ENCODE results near the gene PIMREG. TPM values are rescaled to one million over a fixed set of nuclear protein-coding genes. Genes with fewer than 3 reads are reported as not detected.

Gene PIMREG
- total RNA-seq, 1 experiment from 2014 or later, result 52.2 TPM

DNA sequence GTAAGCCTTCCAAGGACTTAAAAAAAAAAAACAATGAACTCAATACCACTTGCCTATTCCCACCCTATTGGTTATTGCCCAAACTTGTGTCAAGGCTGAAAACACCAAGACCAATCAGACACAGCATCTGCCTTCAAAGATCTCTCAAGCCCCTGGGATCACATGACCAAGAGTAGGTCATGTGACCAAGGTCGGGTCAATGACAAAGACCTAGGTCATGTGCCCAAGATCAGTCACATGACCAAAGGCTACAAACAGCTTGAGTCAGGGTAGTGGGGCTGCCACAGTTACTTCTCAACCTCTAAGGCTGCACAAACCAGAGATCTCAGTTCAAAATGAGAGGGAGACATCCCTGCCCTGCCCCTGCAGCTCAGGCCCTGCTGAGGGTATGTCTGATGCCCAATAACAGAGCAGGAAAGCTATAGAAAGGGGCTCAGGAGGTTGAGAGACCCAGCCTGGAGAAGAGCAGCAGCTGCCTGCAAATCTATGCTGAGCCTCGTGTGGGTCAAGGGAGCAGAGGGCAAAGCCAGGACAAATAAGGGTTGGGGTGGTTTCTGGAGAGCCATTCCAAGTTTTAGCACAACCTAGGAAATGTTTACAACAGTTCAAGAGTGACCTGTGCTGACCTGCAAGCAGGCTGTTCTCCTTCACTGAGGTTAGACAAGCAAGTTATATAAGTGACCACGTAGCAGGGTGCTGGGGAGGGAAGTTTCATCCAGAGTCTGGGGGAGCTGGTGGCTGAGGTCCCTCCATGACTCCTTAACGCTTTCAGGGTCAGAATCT lies 48.8 kb downstream of the PIMREG start:
- no TSS peak for BruUV-seq (replicated peaks)
- Histone ChIP-seq H4K20me1 (ENCODE audit: insufficient read depth) (no peaks in the 10 kb centered on the region), H3K9me2 (ENCODE audit: insufficient read depth) (no peaks in the 10 kb centered on the region), H3F3A (ENCODE audit: insufficient read depth, low read depth) (peaks cover 4% of the 10 kb centered on the region; the same call in 1 of the 2 replicates), H3K4me2 (no peak overlapping the region), H3K4me3 (no peak overlapping the region), H3K27me3 (ENCODE audit: insufficient read depth, low read depth) (no peaks in the 10 kb centered on the region), H3K4me1 (replicated peaks; ENCODE audit: insufficient read depth) (peaks cover 11% of the 10 kb centered on the region), H3K36me3 (ENCODE audit: low read depth) (no peaks in the 10 kb centered on the region), H2AFZ (no peak overlapping the region), H3K27ac (no peak overlapping the region), H3K9me3 (ENCODE audit: insufficient read depth, low read depth) (no peaks in the 10 kb centered on the region), H3K79me2 (ENCODE audit: low read depth) (no peaks in the 10 kb centered on the region)
- no peak for DNase-seq
- CTCF ChIA-PET, result no interaction called here
- intact Hi-C loops (cut with micrococcal nuclease; ENCODE audit: unreplicated experiment), result no loop called here
- POLR2A ChIA-PET (ENCODE audit: unreplicated experiment), result interaction anchor here (0.6 kb wide), 1 partner anchor 25 kb away, joined by 3 read pairs; no protein-coding TSS in a partner anchor
- TF ChIP-seq, protein P1, sequence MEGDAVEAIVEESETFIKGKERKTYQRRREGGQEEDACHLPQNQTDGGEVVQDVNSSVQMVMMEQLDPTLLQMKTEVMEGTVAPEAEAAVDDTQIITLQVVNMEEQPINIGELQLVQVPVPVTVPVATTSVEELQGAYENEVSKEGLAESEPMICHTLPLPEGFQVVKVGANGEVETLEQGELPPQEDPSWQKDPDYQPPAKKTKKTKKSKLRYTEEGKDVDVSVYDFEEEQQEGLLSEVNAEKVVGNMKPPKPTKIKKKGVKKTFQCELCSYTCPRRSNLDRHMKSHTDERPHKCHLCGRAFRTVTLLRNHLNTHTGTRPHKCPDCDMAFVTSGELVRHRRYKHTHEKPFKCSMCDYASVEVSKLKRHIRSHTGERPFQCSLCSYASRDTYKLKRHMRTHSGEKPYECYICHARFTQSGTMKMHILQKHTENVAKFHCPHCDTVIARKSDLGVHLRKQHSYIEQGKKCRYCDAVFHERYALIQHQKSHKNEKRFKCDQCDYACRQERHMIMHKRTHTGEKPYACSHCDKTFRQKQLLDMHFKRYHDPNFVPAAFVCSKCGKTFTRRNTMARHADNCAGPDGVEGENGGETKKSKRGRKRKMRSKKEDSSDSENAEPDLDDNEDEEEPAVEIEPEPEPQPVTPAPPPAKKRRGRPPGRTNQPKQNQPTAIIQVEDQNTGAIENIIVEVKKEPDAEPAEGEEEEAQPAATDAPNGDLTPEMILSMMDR (conservative IDR thresholded peaks at IDR 0.05), result no peak
- no peak for TF ChIP-seq EZH2 (IDR thresholded peaks at IDR 0.05; ENCODE audit: low read depth)

DNA sequence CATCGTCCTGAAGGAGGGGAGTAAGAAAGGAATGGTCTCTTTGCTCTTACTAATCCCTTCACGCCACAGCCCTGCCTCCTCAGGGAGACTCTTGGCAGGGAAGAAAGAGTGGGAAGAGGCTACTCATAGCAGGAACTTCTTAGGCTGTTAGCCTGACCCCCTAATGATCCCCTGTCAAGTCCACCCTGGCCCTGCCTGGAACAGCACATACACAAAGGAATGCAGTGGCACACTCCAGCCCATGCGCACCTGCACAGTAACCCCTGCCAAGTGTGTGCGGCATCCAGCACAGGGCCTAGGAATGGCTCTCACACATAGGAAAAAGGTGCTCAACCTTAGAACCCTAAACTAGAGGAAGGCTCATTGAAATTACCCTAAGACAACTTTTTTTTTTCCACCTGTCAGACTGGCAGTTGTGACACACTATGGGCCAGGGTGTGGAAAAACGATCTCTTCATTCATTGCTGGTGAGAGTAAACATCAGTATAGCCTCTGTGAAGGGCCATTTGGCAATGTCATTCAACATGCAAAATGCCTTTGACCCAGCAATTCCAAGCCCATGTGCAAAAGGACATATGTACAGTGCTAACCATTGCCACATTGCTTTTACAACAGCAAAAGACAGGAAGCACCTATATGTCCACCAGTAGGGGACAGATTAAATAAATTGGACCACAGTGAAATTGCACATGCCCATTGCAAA lies 50.1 kb downstream of the PIMREG start:
- Histone ChIP-seq H3K4me3 (no peak overlapping the region), H3F3A (ENCODE audit: insufficient read depth, low read depth) (peaks cover 4% of the 10 kb centered on the region; the same call in 1 of the 2 replicates), H3K79me2 (ENCODE audit: low read depth) (no peaks in the 10 kb centered on the region), H3K9me2 (ENCODE audit: insufficient read depth) (no peaks in the 10 kb centered on the region), H3K9me3 (ENCODE audit: insufficient read depth, low read depth) (no peaks in the 10 kb centered on the region), H3K27me3 (ENCODE audit: insufficient read depth, low read depth) (no peaks in the 10 kb centered on the region), H3K27ac (no peak overlapping the region), H3K4me1 (replicated peaks; ENCODE audit: insufficient read depth) (peaks cover 11% of the 10 kb centered on the region), H3K36me3 (ENCODE audit: low read depth) (no peaks in the 10 kb centered on the region), H3K4me2 (no peak overlapping the region), H2AFZ (no peak overlapping the region), H4K20me1 (ENCODE audit: insufficient read depth) (no peaks in the 10 kb centered on the region)
- intact Hi-C loops (cut with micrococcal nuclease; ENCODE audit: unreplicated experiment), result loop anchor here (1.0 kb wide), 2 partner anchors 13 to 58 kb away; no protein-coding TSS in a partner anchor
- ChIA-PET CTCF (no interaction called here), POLR2A (ENCODE audit: unreplicated experiment) (interaction anchor here (0.7 kb wide), 1 partner anchor 809 kb away, joined by 9 read pairs; no protein-coding TSS in a partner anchor)
- DNase-seq, result peak; percentile 77 to 85
- no peak for TF ChIP-seq EZH2 (IDR thresholded peaks at IDR 0.05; ENCODE audit: low read depth)
- TF ChIP-seq, protein P1 (conservative IDR thresholded peaks at IDR 0.05), result no peak
- BruUV-seq (replicated peaks), result no TSS peak

DNA sequence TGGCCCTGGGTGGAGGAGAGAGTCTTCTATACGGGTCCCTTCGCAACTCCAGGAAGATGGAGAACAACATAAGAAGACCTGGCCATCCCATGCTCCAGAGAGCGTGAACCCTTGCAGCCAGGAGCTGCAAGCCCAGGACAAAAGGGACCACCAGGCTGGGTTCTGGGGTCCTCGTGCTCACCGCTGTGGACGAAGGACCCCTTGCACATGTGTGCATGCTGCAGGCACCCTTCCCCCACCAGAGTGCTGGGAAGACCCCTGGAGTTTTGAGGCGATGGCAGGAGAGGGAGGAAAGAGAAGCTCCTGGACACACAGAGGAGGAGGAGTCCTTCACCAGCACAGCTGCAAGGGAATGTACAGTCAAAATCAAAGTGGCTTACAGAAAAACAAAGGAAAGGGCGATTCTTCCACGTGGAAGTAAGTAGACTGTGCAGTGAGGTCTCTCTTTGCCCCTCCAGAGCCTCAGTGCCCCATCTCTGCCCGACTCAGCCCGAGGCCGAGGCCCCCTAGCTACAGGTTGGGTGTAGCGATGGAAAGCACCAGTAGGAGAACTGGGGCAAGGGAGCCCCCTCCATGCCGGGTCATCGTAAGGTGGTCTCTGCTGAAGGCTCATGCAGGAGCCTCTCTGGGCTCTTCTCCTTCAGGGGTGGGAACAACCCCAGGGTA lies 51.3 kb downstream of the PIMREG start:
- POLR2A ChIA-PET (ENCODE audit: unreplicated experiment), result no interaction called here
- no peak overlapping the region for H2AFZ ChIP-seq
- TF ChIP-seq, protein P1 (conservative IDR thresholded peaks at IDR 0.05), result no peak
- TF ChIP-seq EZH2 (IDR thresholded peaks at IDR 0.05; ENCODE audit: low read depth), result no peak
- H3K79me2 ChIP-seq (ENCODE audit: low read depth), result no peaks in the 10 kb centered on the region
- H3K4me3 ChIP-seq, result no peak overlapping the region
- no peak for DNase-seq
- no TSS peak for BruUV-seq (replicated peaks)
- H4K20me1 ChIP-seq (ENCODE audit: insufficient read depth), result no peaks in the 10 kb centered on the region
- H3K27ac ChIP-seq, result no peak overlapping the region
- no peak overlapping the region for H3K4me2 ChIP-seq
- intact Hi-C loops (cut with micrococcal nuclease; ENCODE audit: unreplicated experiment), result no loop called here
- no peaks in the 10 kb centered on the region for H3K9me3 ChIP-seq (ENCODE audit: insufficient read depth, low read depth)
- peaks cover 4% of the 10 kb centered on the region; the same call in 1 of the 2 replicates for H3F3A ChIP-seq (ENCODE audit: insufficient read depth, low read depth)
- CTCF ChIA-PET, result interaction anchor here (0.7 kb wide), 2 partner anchors 15 to 28 kb away, joined by 3 read pairs; no protein-coding TSS in a partner anchor
- no peaks in the 10 kb centered on the region for H3K9me2 ChIP-seq (ENCODE audit: insufficient read depth)
- H3K36me3 ChIP-seq (ENCODE audit: low read depth), result no peaks in the 10 kb centered on the region
- no peaks in the 10 kb centered on the region for H3K27me3 ChIP-seq (ENCODE audit: insufficient read depth, low read depth)
- H3K4me1 ChIP-seq (replicated peaks; ENCODE audit: insufficient read depth), result peaks cover 11% of the 10 kb centered on the region
